CD14-positive monocyte (primary cell): ENCODE measurements around the gene ACSL6. TPM values are rescaled to one million over a fixed set of nuclear protein-coding genes. Genes with fewer than 3 reads are reported as not detected.

ENCODE experiments used
- DNase-seq, 3 donors: peaks; one replicate each; pipeline ENCODE4 v3.0.0-alpha.2; 2011 to 2022
- H2AFZ ChIP-seq: 2 replicates; pipeline ENCODE4 v1.6.0; 2012; ENCODE audit warnings: mild to moderate bottlenecking, low read depth, low read length, inconsistent platforms; ENCODE audit not compliant: insufficient read depth, poor library complexity, severe bottlenecking
- H3K27ac ChIP-seq, 2 donors: 1 replicate in 1 of 2; 2 replicates in 1 of 2; pipeline ENCODE4 v1.5.1; 2012 to 2013; ENCODE audit warnings: low read length in 2 of 2, control low read depth in 1 of 2, inconsistent platforms in 1 of 2, low read depth in 1 of 2, mild to moderate bottlenecking in 1 of 2
- H3K27me3 ChIP-seq, 2 donors: one replicate each; pipeline versions ENCODE4 v1.6.0 to v1.6.1; 2011 to 2013; ENCODE audit warnings: low read length in 2 of 2; ENCODE audit not compliant: control insufficient read depth in 2 of 2, insufficient read depth in 2 of 2
- H3K36me3 ChIP-seq, 2 donors: replicated peaks in 1 of 2; 1 replicate in 1 of 2; 2 replicates in 1 of 2; pipeline versions ENCODE4 v1.5.1 to v1.6.1; 2012 to 2013; ENCODE audit warnings: low read length in 2 of 2, control low read depth in 1 of 2, inconsistent platforms in 1 of 2, mild to moderate bottlenecking in 1 of 2; ENCODE audit not compliant: insufficient read depth in 2 of 2, control insufficient read depth in 1 of 2
- H3K4me1 ChIP-seq, 2 donors: 1 replicate in 1 of 2; 2 replicates in 1 of 2; pipeline versions ENCODE4 v1.5.1 to v1.6.1; 2012 to 2013; ENCODE audit warnings: low read length in 2 of 2, control low read depth in 1 of 2, inconsistent platforms in 1 of 2, mild to moderate bottlenecking in 1 of 2, moderate library complexity in 1 of 2; ENCODE audit not compliant: insufficient read depth in 2 of 2, control insufficient read depth in 1 of 2
- H3K4me2 ChIP-seq: replicated peaks from 2 replicates; pipeline ENCODE3; 2012; ENCODE audit warnings: low read length, moderate library complexity, mild to moderate bottlenecking; ENCODE audit not compliant: poor library complexity, severe bottlenecking; ENCODE audit errors: extremely low read depth
- H3K4me3 ChIP-seq, 3 experiments: fragments of 200-600 bp in 1 of 3; sonication (generic) in 1 of 3; replicated peaks in 1 of 3; 1 replicate in 2 of 3; 2 replicates in 1 of 3; pipeline ENCODE4 v1.5.1; 2011 to 2013; ENCODE audit warnings: low read length in 3 of 3, mild to moderate bottlenecking in 3 of 3, control low read depth in 2 of 3, low read depth in 2 of 3, inconsistent platforms in 1 of 3, moderate library complexity in 1 of 3
- H3K79me2 ChIP-seq: 2 replicates; pipeline ENCODE4 v1.6.0; 2012; ENCODE audit warnings: mild to moderate bottlenecking, control low read depth, inconsistent platforms, low read length, moderate library complexity; ENCODE audit not compliant: insufficient read depth
- H3K9ac ChIP-seq: 2 replicates; pipeline ENCODE4 v1.6.0; 2017; ENCODE audit warnings: low read length, mild to moderate bottlenecking; ENCODE audit not compliant: insufficient read depth, poor library complexity, severe bottlenecking
- H3K9me3 ChIP-seq, 2 donors: replicated peaks in 1 of 2; 1 replicate in 1 of 2; 2 replicates in 1 of 2; pipeline versions ENCODE4 v1.5.1 to v1.6.1; 2012 to 2013; ENCODE audit warnings: low read length in 2 of 2, control low read depth in 1 of 2; ENCODE audit not compliant: control insufficient read depth in 1 of 2, insufficient read depth in 1 of 2
- H4K20me1 ChIP-seq: 2 replicates; pipeline ENCODE4 v1.6.0; 2012; ENCODE audit warnings: mild to moderate bottlenecking, low read length, control low read depth, moderate library complexity; ENCODE audit not compliant: insufficient read depth
- H3K27ac Mint-ChIP-seq, 7 donors: one replicate each; pipeline ENCODE4 v1.8.0; 2020; ENCODE audit warnings: mild to moderate bottlenecking in 7 of 7, mixed read lengths in 7 of 7, moderate library complexity in 6 of 7, inconsistent platforms in 2 of 7
- H3K27me3 Mint-ChIP-seq, 3 donors: one replicate each; pipeline ENCODE4 v1.8.0; 2021 to 2022; ENCODE audit warnings: low read depth in 3 of 3, mild to moderate bottlenecking in 3 of 3, mixed read lengths in 3 of 3, moderate library complexity in 3 of 3, inconsistent platforms in 1 of 3
- H3K36me3 Mint-ChIP-seq, 2 donors: one replicate each; pipeline ENCODE4 v1.8.0; 2020; ENCODE audit warnings: mixed read lengths in 2 of 2, inconsistent platforms in 1 of 2, mild to moderate bottlenecking in 1 of 2
- H3K4me1 Mint-ChIP-seq: one replicate; pipeline ENCODE4 v1.8.0; 2020; ENCODE audit warnings: mild to moderate bottlenecking, mixed read lengths
- H3K4me3 Mint-ChIP-seq, 2 donors: one replicate each; pipeline ENCODE4 v1.8.0; 2020; ENCODE audit warnings: mild to moderate bottlenecking in 2 of 2, mixed read lengths in 2 of 2, moderate library complexity in 1 of 2
- H3K9me3 Mint-ChIP-seq, 7 donors: one replicate each; pipeline ENCODE4 v1.8.0; 2020 to 2022; ENCODE audit warnings: mixed read lengths in 7 of 7, mild to moderate bottlenecking in 6 of 7, moderate library complexity in 6 of 7, inconsistent platforms in 2 of 7
- WGBS: methylation state at CpG from one replicate; pipeline ENCODE4 v1.1.5; 2013; ENCODE audit warnings: missing lambda C conversion rate; ENCODE audit not compliant: insufficient coverage; 5-methylcytosine and 5-hydroxymethylcytosine counted together
- intact Hi-C, 2 donors: fragments of 100-400 bp; cut with micrococcal nuclease; formaldehyde crosslinking; loops; one replicate each; pipeline versions ENCODE4 v1.15.0 to v1.15.1; 2023
- polyA plus RNA-seq, 3 donors: library from polyadenylated mRNA; depleted of rRNA in 1 of 3; unstranded in 2 of 3; stranded (reverse) in 1 of 3; fragments of 300-500 nt in 2 of 3; fragments of >200 nt in 1 of 3; fragmentation: Illumina TruSeq in 2 of 3; gene quantifications; 1 replicate in 2 of 3; 2 replicates in 1 of 3; pipeline ENCODE4 v1.2.3, GENCODE V29; 2012 to 2021
- TF ChIP-seq, protein P1 (sequence below): fragments of 200-600 bp; IDR thresholded peaks from one replicate; pipeline ENCODE4 v1.8.0; 2022; ENCODE audit warnings: antibody characterized with exemption, mild to moderate bottlenecking

Gene ACSL6
- polyA plus RNA-seq, 3 donors: 0.45 TPM; not detected in 2

GRCh38 chr5:131992370-131992769 lies 19.1 kb downstream of the ACSL6 start:
- Histone ChIP-seq H3K9me3 (no peaks in the 10 kb centered on the region), H4K20me1 (no peaks in the 10 kb centered on the region), H2AFZ (no peak overlapping the region), H3K79me2 (no peaks in the 10 kb centered on the region), H3K36me3 (no peaks in the 10 kb centered on the region), H3K4me1 (no peaks in the 10 kb centered on the region), H3K4me3 (no peak overlapping the region), H3K27ac (no peak overlapping the region), H3K9ac (no peak overlapping the region), H3K4me2 (no peak overlapping the region), H3K27me3 (no peaks in the 10 kb centered on the region)
- no peak for DNase-seq
- Mint-ChIP-seq H3K27me3 (peaks cover 3 to 14% (median 4%) of the 10 kb centered on the region in 3 donors), H3K4me1 (no peaks in the 10 kb centered on the region), H3K4me3 (no peak overlapping the region), H3K9me3 (no peaks in the 10 kb centered on the region), H3K27ac (peak overlapping the region in 1 of 7 donors; percentile 15), H3K36me3 (no peaks in the 10 kb centered on the region)
- intact Hi-C loops: no loop called here
- TF ChIP-seq, protein P1, sequence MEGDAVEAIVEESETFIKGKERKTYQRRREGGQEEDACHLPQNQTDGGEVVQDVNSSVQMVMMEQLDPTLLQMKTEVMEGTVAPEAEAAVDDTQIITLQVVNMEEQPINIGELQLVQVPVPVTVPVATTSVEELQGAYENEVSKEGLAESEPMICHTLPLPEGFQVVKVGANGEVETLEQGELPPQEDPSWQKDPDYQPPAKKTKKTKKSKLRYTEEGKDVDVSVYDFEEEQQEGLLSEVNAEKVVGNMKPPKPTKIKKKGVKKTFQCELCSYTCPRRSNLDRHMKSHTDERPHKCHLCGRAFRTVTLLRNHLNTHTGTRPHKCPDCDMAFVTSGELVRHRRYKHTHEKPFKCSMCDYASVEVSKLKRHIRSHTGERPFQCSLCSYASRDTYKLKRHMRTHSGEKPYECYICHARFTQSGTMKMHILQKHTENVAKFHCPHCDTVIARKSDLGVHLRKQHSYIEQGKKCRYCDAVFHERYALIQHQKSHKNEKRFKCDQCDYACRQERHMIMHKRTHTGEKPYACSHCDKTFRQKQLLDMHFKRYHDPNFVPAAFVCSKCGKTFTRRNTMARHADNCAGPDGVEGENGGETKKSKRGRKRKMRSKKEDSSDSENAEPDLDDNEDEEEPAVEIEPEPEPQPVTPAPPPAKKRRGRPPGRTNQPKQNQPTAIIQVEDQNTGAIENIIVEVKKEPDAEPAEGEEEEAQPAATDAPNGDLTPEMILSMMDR: no peak
- WGBS: 92% methylated on average over 4 of the region's 5 CpGs

GRCh38 chr5:131991593-131992324 lies 19.7 kb downstream of the ACSL6 start:
- Histone ChIP-seq H3K79me2 (no peaks in the 10 kb centered on the region), H3K4me2 (no peak overlapping the region), H3K4me3 (no peak overlapping the region), H3K9ac (no peak overlapping the region), H2AFZ (no peak overlapping the region), H3K4me1 (no peaks in the 10 kb centered on the region), H4K20me1 (no peaks in the 10 kb centered on the region), H3K27ac (no peak overlapping the region), H3K27me3 (no peaks in the 10 kb centered on the region), H3K36me3 (no peaks in the 10 kb centered on the region), H3K9me3 (no peaks in the 10 kb centered on the region)
- intact Hi-C loops: no loop called here
- no peak for DNase-seq
- peak overlapping the region in 1 of 7 donors; percentile 38 for H3K27ac Mint-ChIP-seq
- H3K36me3 Mint-ChIP-seq: no peaks in the 10 kb centered on the region
- H3K4me1 Mint-ChIP-seq: no peaks in the 10 kb centered on the region
- peaks cover 3 to 14% (median 4%) of the 10 kb centered on the region in 3 donors for H3K27me3 Mint-ChIP-seq
- TF ChIP-seq, protein P1: no peak
- no peaks in the 10 kb centered on the region for H3K9me3 Mint-ChIP-seq
- 84% methylated on average over 9 of the region's 10 CpGs for WGBS
- no peak overlapping the region for H3K4me3 Mint-ChIP-seq
